Calu3 (cell line): Measurements from ENCODE around the gene KIF5A. TPM values are rescaled to one million over a fixed set of nuclear protein-coding genes. Genes with fewer than 3 reads are reported as not detected.
A peak's percentile ranks its signal among the peaks of the same experiment; 100 is the strongest.

ENCODE experiments used
- BruUV-seq: library from RNA; stranded (reverse); fragments of 400-500 nt; replicated peaks from 2 replicates; lab custom pipeline; 2021; lab: Mats Ljungman, UMichigan
- CTCF ChIA-PET: fragments of 300-600 bp; sonication (Branson Sonifier 250); formaldehyde crosslinking; loops from one replicate; lab custom pipeline; 2022; ENCODE audit warnings: antibody characterized with exemption; lab: Charles Lee
- DNase-seq: peaks from one replicate; pipeline ENCODE4 v3.0.0; 2022
- H3K27ac Mint-ChIP-seq: one replicate; pipeline ENCODE4 v1.8.0; 2022; ENCODE audit warnings: mixed read lengths; ENCODE audit not compliant: unreplicated experiment
- H3K27me3 Mint-ChIP-seq: one replicate; pipeline ENCODE4 v1.8.0; 2022; ENCODE audit warnings: mixed read lengths; ENCODE audit not compliant: unreplicated experiment
- H3K36me3 Mint-ChIP-seq: one replicate; pipeline ENCODE4 v1.8.0; 2022; ENCODE audit warnings: mild to moderate bottlenecking, moderate library complexity, mixed read lengths; ENCODE audit not compliant: insufficient read depth, unreplicated experiment
- H3K4me1 Mint-ChIP-seq: one replicate; pipeline ENCODE4 v1.8.0; 2022; ENCODE audit warnings: mild to moderate bottlenecking, low read depth, mixed read lengths; ENCODE audit not compliant: unreplicated experiment
- H3K4me3 Mint-ChIP-seq: one replicate; pipeline ENCODE4 v1.8.0; 2022; ENCODE audit warnings: mild to moderate bottlenecking, low read depth, moderate library complexity, mixed read lengths; ENCODE audit not compliant: unreplicated experiment
- H3K9me3 Mint-ChIP-seq: one replicate; pipeline ENCODE4 v1.8.0; 2022; ENCODE audit warnings: low read depth, mixed read lengths; ENCODE audit not compliant: unreplicated experiment
- intact Hi-C: fragments of 100-400 bp; cut with micrococcal nuclease; formaldehyde crosslinking; loops from one replicate; pipeline ENCODE4 v1.10.0; 2022; ENCODE audit not compliant: unreplicated experiment
- total RNA-seq: library from RNA; stranded (reverse); gene quantifications from 2 replicates; pipeline ENCODE4 v1.2.3, GENCODE V29; 2022
- TF ChIP-seq, protein P1 (sequence below): fragments of 200-600 bp; IDR thresholded peaks from one replicate; pipeline ENCODE4 v1.8.0; 2022; ENCODE audit warnings: antibody characterized with exemption; ENCODE audit not compliant: unreplicated experiment

Gene KIF5A
- total RNA-seq, 1 experiment from 2014 or later: not detected

DNA sequence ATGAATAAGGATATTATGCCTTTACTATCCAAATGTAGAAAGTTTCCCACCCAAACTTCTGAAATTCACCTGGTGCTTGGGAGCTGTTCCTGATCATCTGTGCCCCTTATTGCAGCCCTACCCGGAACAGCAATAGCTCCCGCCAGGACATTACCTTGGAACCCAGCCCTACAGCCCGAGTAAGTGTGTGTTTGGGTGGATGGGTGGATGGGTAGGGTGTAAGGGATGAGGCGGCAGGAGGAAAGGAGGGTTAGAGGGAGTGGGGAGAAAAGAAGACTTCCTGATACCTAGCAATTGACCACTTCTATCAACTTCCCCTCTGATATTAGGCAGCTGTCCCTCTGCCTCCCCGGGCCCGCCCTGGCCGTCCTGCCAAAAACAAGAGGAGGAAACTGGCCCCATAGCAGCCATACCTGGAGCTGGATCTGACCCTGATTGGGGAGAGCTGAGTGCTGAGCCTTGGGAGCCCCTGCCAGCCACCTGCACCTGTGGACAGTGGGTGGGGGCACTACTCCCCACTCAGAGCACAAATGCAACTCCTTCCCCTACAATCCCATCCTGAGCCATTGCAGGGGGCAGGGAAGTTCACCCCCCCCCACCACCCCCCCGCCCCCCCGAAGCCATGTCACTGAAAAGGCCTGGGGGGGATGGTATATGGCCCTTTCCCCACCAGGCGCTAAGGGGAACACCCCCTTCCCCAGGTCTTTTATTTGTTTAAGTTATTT, 20.9 kb upstream of the KIF5A start:
- intact Hi-C loops: no loop called here
- H3K27ac Mint-ChIP-seq: no peak overlapping the region
- peaks cover 11% of the 10 kb centered on the region for H3K4me1 Mint-ChIP-seq
- no peaks in the 10 kb centered on the region for H3K9me3 Mint-ChIP-seq
- H3K27me3 Mint-ChIP-seq: no peaks in the 10 kb centered on the region
- TF ChIP-seq, protein P1, sequence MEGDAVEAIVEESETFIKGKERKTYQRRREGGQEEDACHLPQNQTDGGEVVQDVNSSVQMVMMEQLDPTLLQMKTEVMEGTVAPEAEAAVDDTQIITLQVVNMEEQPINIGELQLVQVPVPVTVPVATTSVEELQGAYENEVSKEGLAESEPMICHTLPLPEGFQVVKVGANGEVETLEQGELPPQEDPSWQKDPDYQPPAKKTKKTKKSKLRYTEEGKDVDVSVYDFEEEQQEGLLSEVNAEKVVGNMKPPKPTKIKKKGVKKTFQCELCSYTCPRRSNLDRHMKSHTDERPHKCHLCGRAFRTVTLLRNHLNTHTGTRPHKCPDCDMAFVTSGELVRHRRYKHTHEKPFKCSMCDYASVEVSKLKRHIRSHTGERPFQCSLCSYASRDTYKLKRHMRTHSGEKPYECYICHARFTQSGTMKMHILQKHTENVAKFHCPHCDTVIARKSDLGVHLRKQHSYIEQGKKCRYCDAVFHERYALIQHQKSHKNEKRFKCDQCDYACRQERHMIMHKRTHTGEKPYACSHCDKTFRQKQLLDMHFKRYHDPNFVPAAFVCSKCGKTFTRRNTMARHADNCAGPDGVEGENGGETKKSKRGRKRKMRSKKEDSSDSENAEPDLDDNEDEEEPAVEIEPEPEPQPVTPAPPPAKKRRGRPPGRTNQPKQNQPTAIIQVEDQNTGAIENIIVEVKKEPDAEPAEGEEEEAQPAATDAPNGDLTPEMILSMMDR: no peak
- no TSS peak for BruUV-seq
- CTCF ChIA-PET: no interaction called here
- no peak overlapping the region for H3K4me3 Mint-ChIP-seq
- DNase-seq: no peak
- peaks cover 90% of the 10 kb centered on the region for H3K36me3 Mint-ChIP-seq

DNA sequence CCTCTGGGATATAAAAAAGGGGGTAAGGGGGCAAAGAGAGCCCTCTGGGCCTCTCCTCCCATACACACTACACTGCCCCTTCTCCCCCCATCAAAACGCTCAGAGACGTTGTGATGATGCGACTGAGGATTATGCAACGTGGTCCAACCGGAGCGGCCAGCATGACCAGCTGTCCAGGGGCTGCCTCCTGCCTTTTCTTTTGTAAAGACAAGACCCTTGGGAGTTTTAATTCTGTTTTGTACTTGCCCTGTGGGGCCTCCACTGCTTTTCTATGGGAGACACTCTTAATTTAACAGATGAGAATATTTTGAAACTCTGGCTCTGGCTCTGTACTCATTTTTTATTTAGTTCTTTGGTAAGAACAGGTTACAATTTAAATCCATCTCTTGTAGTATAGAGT, 20.0 kb upstream of the KIF5A start:
- intact Hi-C loops: no loop called here
- no peaks in the 10 kb centered on the region for H3K9me3 Mint-ChIP-seq
- no peak for DNase-seq
- no peak overlapping the region for H3K27ac Mint-ChIP-seq
- no peak overlapping the region for H3K4me3 Mint-ChIP-seq
- TF ChIP-seq, protein P1: no peak
- peaks cover 87% of the 10 kb centered on the region for H3K36me3 Mint-ChIP-seq
- CTCF ChIA-PET: interaction anchor here (1.7 kb wide), 1 partner anchor 10 kb away, joined by 3 read pairs; no protein-coding TSS in a partner anchor
- H3K27me3 Mint-ChIP-seq: no peaks in the 10 kb centered on the region
- BruUV-seq: TSS peak; percentile 13
- peaks cover 2% of the 10 kb centered on the region for H3K4me1 Mint-ChIP-seq

DNA sequence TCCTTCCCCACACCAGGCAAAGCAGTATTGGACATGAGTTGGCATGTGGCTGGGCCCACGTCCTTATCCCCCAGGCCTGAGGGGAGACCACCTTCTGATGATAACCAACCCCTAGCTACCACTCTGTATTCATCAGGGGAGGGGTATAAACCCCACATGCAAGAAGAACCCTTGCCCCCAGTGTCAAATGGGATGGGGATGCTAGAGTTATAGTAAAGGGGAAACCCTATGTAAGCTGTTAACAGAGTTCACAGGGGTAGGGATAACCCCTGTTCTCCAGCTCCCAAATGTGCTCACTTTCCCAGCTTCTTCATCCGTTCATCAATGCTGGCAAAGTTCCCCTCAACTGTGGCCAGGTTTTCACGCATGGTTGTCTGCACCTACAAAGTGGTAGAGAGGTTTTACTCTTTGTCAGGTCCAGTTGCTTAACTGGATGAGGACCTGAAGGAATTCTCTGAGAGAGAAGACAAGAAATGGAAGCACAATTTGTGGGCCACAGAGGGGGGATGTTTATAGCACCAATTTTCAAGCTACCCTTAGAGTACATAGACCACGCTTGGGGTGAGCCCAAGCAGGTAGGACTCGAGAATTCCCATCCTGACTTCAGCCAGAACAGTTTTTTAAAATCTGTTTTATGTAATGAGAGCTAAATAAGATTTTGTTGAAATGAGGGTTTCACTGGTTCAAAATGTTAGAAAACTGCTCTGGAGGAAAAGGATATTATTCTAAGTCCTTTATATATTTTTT, 19.3 kb upstream of the KIF5A start:
- H3K9me3 Mint-ChIP-seq: no peaks in the 10 kb centered on the region
- no peak for DNase-seq
- no peaks in the 10 kb centered on the region for H3K4me1 Mint-ChIP-seq
- TF ChIP-seq, protein P1: no peak
- no peaks in the 10 kb centered on the region for H3K27me3 Mint-ChIP-seq
- H3K36me3 Mint-ChIP-seq: peaks cover 84% of the 10 kb centered on the region
- H3K4me3 Mint-ChIP-seq: no peak overlapping the region
- no peak overlapping the region for H3K27ac Mint-ChIP-seq
- BruUV-seq: TSS peak; percentile 60
- intact Hi-C loops: no loop called here
- CTCF ChIA-PET: interaction anchor here (1.7 kb wide), 1 partner anchor 9 kb away, joined by 3 read pairs; no protein-coding TSS in a partner anchor

DNA sequence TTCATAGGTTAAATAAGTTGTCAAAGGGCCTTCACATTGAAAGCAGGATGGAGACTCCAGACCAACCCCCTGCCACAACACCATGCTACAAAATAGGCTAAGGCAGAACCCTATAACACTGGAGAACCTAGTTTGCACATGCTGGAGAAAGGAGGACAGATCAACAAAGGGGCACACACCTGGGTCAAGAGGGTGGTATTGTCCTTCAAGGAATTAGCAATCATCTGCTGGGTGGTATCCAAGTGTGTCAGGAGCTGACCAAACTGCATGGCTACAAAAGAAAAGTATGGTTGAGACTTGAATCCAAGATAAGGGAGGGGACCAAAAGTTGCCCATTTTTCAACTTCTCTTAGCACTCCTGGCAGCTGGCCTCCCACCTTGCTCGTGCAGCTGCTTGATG, 18.0 kb upstream of the KIF5A start:
- intact Hi-C loops: no loop called here
- BruUV-seq: no TSS peak
- Mint-ChIP-seq H3K36me3 (peaks cover 84% of the 10 kb centered on the region), H3K4me1 (no peaks in the 10 kb centered on the region), H3K27ac (peak overlapping the region; percentile 73), H3K27me3 (no peaks in the 10 kb centered on the region), H3K4me3 (no peak overlapping the region), H3K9me3 (no peaks in the 10 kb centered on the region)
- no peak for DNase-seq
- TF ChIP-seq, protein P1: no peak
- CTCF ChIA-PET: no interaction called here
